HEK293T (cell line): ENCODE measurements around the gene CEP95.

Source experiments
- BHLHE40 ChIP-seq: fragments of 450-650 bp; IDR thresholded peaks from 2 replicates; pipeline ENCODE4 v1.6.1; 2016; ENCODE audit warnings: mild to moderate bottlenecking, moderate library complexity, borderline replicate concordance
- ELF4 ChIP-seq: fragments of 450-650 bp; IDR thresholded peaks from 2 replicates; pipeline ENCODE4 v1.6.1; 2017; ENCODE audit warnings: antibody characterized with exemption
- FOXM1 ChIP-seq: fragments of 450-650 bp; IDR thresholded peaks from 2 replicates; pipeline ENCODE4 v1.6.1; 2017; ENCODE audit warnings: mild to moderate bottlenecking, borderline replicate concordance
- HDGF ChIP-seq: fragments of 450-650 bp; IDR thresholded peaks from 2 replicates; pipeline ENCODE4 v1.6.1; 2017; ENCODE audit warnings: antibody characterized with exemption, borderline replicate concordance
- L3MBTL2 ChIP-seq: fragments of 450-650 bp; conservative IDR thresholded peaks from 2 replicates; pipeline ENCODE4 v1.6.1; 2016; ENCODE audit warnings: mild to moderate bottlenecking
- SUZ12 ChIP-seq: fragments of 450-650 bp; IDR thresholded peaks from 2 replicates; pipeline ENCODE4 v1.6.1; 2016; ENCODE audit warnings: mild to moderate bottlenecking
- TARDBP ChIP-seq: fragments of 450-650 bp; IDR thresholded peaks from 2 replicates; pipeline ENCODE4 v1.6.1; 2016
- ZNF384 ChIP-seq: fragments of 450-650 bp; IDR thresholded peaks from 2 replicates; pipeline ENCODE4 v1.6.1; 2016

- TF ChIP-seq TARDBP, result no peak
- TF ChIP-seq ZNF384, result no peak
- no peak for TF ChIP-seq FOXM1
- no peak for TF ChIP-seq SUZ12
- no peak for TF ChIP-seq BHLHE40
- TF ChIP-seq ELF4, result no peak
- TF ChIP-seq HDGF, result no peak
- TF ChIP-seq L3MBTL2, result no peak
Observed at GRCh38 chr17:64544742-64545141, 38.0 kb downstream of the CEP95 start.
